ENCODE data around the gene ATP2A1.

The ATP2A1 gene

GRCh38 chr16:28904363-28904762 is 26.1 kb downstream of the ATP2A1 start (continued):
- TF ChIP-seq, protein P1, sequence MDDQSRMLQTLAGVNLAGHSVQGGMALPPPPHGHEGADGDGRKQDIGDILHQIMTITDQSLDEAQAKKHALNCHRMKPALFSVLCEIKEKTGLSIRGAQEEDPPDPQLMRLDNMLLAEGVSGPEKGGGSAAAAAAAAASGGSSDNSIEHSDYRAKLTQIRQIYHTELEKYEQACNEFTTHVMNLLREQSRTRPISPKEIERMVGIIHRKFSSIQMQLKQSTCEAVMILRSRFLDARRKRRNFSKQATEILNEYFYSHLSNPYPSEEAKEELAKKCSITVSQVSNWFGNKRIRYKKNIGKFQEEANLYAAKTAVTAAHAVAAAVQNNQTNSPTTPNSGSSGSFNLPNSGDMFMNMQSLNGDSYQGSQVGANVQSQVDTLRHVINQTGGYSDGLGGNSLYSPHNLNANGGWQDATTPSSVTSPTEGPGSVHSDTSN (CRISPR knock-in tag; IDR thresholded peaks at IDR 0.05): no peak
- TF ChIP-seq ZBTB49 (tag by site-specific recombination; IDR thresholded peaks at IDR 0.05; ENCODE audit: low read depth) (no peak), ZNF549 (tag by site-specific recombination; IDR thresholded peaks at IDR 0.05) (no peak)

GRCh38 chr16:28904828-28905227 is 26.5 kb downstream of the ATP2A1 start:
- ChIA-PET CTCF (interaction anchor here (1.0 kb wide), 1 partner anchor 40 kb away, joined by 3 read pairs; no protein-coding TSS in a partner anchor), POLR2A (no interaction called here)

More at GRCh38 chr16:28904828-28905227, 26.5 kb downstream of the ATP2A1 start:
- Histone ChIP-seq H3K36me3 (ENCODE audit: control insufficient read depth in 2 of 2, insufficient read depth in 1 of 2, low read length in 2 of 2) (peaks cover 0 to 12% of the 10 kb centered on the region in 2 experiments; a peak in 2 of 3 replicates), H3K9me3 (ENCODE audit: control insufficient read depth, insufficient read depth, low read depth, low read length) (no peaks in the 10 kb centered on the region), H3K4me3 (ENCODE audit: low read depth, low read length) (no peak overlapping the region), H3K4me1 (ENCODE audit: control insufficient read depth, insufficient read depth, low read length) (no peaks in the 10 kb centered on the region), H3K27ac (ENCODE audit: extremely low read depth, low read depth, low read length) (no peak overlapping the region)
- TF ChIP-seq MEIS1 (CRISPR knock-in tag; IDR thresholded peaks at IDR 0.05; ENCODE audit: borderline replicate concordance) (no peak), ATF2 (tag by site-specific recombination; IDR thresholded peaks at IDR 0.05; ENCODE audit: low read depth) (no peak), ZNF600 (tag by site-specific recombination; IDR thresholded peaks at IDR 0.05) (no peak), ZNF404 (tag by site-specific recombination; IDR thresholded peaks at IDR 0.05) (no peak), ZNF132 (tag by site-specific recombination; IDR thresholded peaks at IDR 0.05; ENCODE audit: borderline replicate concordance) (no peak), ZNF366 (tag by site-specific recombination; conservative IDR thresholded peaks at IDR 0.05) (no peak), ZNF549 (tag by site-specific recombination; IDR thresholded peaks at IDR 0.05) (no peak), ZNF24 (tag by site-specific recombination; IDR thresholded peaks at IDR 0.05) (no peak)
- TF ChIP-seq, protein P2, sequence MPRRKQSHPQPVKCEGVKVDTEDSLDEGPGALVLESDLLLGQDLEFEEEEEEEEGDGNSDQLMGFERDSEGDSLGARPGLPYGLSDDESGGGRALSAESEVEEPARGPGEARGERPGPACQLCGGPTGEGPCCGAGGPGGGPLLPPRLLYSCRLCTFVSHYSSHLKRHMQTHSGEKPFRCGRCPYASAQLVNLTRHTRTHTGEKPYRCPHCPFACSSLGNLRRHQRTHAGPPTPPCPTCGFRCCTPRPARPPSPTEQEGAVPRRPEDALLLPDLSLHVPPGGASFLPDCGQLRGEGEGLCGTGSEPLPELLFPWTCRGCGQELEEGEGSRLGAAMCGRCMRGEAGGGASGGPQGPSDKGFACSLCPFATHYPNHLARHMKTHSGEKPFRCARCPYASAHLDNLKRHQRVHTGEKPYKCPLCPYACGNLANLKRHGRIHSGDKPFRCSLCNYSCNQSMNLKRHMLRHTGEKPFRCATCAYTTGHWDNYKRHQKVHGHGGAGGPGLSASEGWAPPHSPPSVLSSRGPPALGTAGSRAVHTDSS (tag by site-specific recombination; IDR thresholded peaks at IDR 0.05): no peak
- TF ChIP-seq, protein P3, sequence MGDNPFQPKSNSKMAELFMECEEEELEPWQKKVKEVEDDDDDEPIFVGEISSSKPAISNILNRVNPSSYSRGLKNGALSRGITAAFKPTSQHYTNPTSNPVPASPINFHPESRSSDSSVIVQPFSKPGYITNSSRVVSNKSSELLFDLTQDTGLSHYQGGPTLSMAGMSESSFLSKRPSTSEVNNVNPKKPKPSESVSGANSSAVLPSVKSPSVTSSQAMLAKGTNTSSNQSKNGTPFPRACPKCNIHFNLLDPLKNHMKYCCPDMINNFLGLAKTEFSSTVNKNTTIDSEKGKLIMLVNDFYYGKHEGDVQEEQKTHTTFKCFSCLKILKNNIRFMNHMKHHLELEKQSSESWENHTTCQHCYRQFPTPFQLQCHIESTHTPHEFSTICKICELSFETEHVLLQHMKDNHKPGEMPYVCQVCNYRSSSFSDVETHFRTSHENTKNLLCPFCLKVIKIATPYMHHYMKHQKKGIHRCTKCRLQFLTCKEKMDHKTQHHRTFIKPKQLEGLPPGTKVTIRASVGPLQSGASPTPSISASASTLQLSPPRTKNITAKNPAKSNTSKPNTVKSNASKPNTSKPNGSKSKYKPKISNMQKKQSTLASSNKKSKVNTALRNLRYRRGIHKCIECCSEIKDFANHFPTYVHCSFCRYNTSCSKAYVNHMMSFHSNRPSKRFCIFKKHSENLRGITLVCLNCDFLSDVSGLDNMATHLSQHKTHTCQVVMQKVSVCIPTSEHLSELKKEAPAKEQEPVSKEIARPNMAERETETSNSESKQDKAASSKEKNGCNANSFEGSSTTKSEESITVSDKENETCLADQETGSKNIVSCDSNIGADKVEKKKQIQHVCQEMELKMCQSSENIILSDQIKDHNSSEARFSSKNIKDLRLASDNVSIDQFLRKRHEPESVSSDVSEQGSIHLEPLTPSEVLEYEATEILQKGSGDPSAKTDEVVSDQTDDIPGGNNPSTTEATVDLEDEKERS (tag by site-specific recombination; IDR thresholded peaks at IDR 0.05): no peak
